HepG2 (cell line): ENCODE results near the gene SEC61G. TPM values are rescaled to one million over a fixed set of nuclear protein-coding genes. Genes with fewer than 3 reads are reported as not detected.

Experiments
- ATAC-seq: fragments of 200-7000 bp; cut with Tn5 transposase; 3 replicates; pipeline ENCODE4 v1.9.1; 2020; ENCODE audit warnings: mild to moderate bottlenecking, moderate library complexity
- BruUV-seq: library from RNA; stranded (reverse); fragments of 400-500 nt; replicated peaks from 2 replicates; lab custom pipeline; 2021; lab: Mats Ljungman, UMichigan
- CTCF ChIA-PET: fragments of 300-600 bp; formaldehyde crosslinking; extraction: SDS; loops from one replicate; lab custom pipeline; 2021; ENCODE audit warnings: low total read pairs, inconsistent platforms, low intra/inter-chr PET ratio; lab: Yijun Ruan, JAX
- POLR2A ChIA-PET: fragments of 350-600 bp; sonication (Branson Sonifier 250); formaldehyde crosslinking; loops from one replicate; lab custom pipeline; 2020; ENCODE audit warnings: antibody characterized with exemption, inconsistent platforms; lab: Yijun Ruan, JAX
- DNase-seq: peaks from one replicate; pipeline ENCODE4 v3.0.0-alpha.2; 2015; ENCODE audit warnings: low spot score
- FAIRE-seq: peaks from 3 replicates; lab custom pipeline; 2011; peaks lifted over from hg19 to GRCh38; lab: Jason Lieb, UNC
- H2AFZ ChIP-seq: one replicate; pipeline ENCODE4 v1.6.1; 2011; ENCODE audit warnings: low read length, inconsistent platforms
- H3K27ac ChIP-seq: fragments of 300-600 bp; 3 replicates; pipeline ENCODE4 v1.8.0; 2011; ENCODE audit warnings: mixed run types, mild to moderate bottlenecking, mixed read lengths, low read length, inconsistent platforms; ENCODE audit not compliant: insufficient read depth; ENCODE audit errors: extremely low read length
- H3K27me3 ChIP-seq, 2 experiments: fragments of 200-600 bp in 1 of 2; 2 replicates in 1 of 2; 3 replicates in 1 of 2; pipeline versions ENCODE4 v1.6.0 to v1.8.0; 2011; ENCODE audit warnings: low read length in 2 of 2, mild to moderate bottlenecking in 2 of 2, moderate library complexity in 2 of 2, inconsistent platforms in 1 of 2; ENCODE audit not compliant: insufficient read depth in 2 of 2, control insufficient read depth in 1 of 2
- H3K36me3 ChIP-seq, 2 experiments: fragments of 200-600 bp in 1 of 2; replicated peaks in 1 of 2; 2 replicates in 1 of 2; 3 replicates in 1 of 2; pipeline versions ENCODE4 v1.5.1 to v1.8.0; 2011; ENCODE audit warnings: low read length in 2 of 2, inconsistent platforms in 1 of 2; ENCODE audit not compliant: insufficient read depth in 2 of 2, control insufficient read depth in 1 of 2
- H3K4me1 ChIP-seq: 2 replicates; pipeline ENCODE4 v1.5.1; 2012; ENCODE audit warnings: low read length, inconsistent platforms; ENCODE audit not compliant: insufficient read depth
- H3K4me2 ChIP-seq: 2 replicates; pipeline ENCODE4 v1.6.0; 2011; ENCODE audit warnings: low read depth, low read length, inconsistent platforms
- H3K4me3 ChIP-seq, 3 experiments: fragments of 200-600 bp in 1 of 3; sonication (generic), shearing (Covaris generic) in 1 of 3; replicated peaks in 1 of 3; 2 replicates each; pipeline ENCODE4 v1.5.1; 2011 to 2016; ENCODE audit warnings: low read length in 3 of 3, inconsistent platforms in 2 of 3, low read depth in 2 of 3, mild to moderate bottlenecking in 2 of 3, control low read depth in 1 of 3, mixed read lengths in 1 of 3; ENCODE audit not compliant: insufficient read depth in 1 of 3
- H3K79me2 ChIP-seq: one replicate; pipeline ENCODE4 v1.6.1; 2011; ENCODE audit warnings: low read length, inconsistent platforms; ENCODE audit not compliant: insufficient read depth
- H3K9ac ChIP-seq: 2 replicates; pipeline ENCODE4 v1.6.0; 2011; ENCODE audit warnings: mild to moderate bottlenecking, low read depth, low read length, inconsistent platforms; ENCODE audit not compliant: insufficient read depth
- H3K9me3 ChIP-seq: 2 replicates; pipeline ENCODE4 v1.5.1; 2012; ENCODE audit warnings: mild to moderate bottlenecking, low read length
- H4K20me1 ChIP-seq: 2 replicates; pipeline ENCODE4 v1.6.0; 2011; ENCODE audit warnings: inconsistent platforms, mild to moderate bottlenecking, low read length, moderate library complexity; ENCODE audit not compliant: insufficient read depth
- GLMP ChIP-seq: sonication (generic); formaldehyde crosslinking; IDR thresholded peaks from 2 replicates; pipeline ENCODE4 v1.9.0; 2021; ENCODE audit warnings: missing genetic modification reagents, mild to moderate bottlenecking, borderline replicate concordance
- MYNN ChIP-seq: sonication (generic); formaldehyde crosslinking; IDR thresholded peaks from 2 replicates; pipeline ENCODE4 v1.4.0; 2020; ENCODE audit warnings: mild to moderate bottlenecking, low read depth, missing genetic modification reagents
- SMC3 ChIP-seq: IDR thresholded peaks from 2 replicates; pipeline ENCODE4 v1.6.1; 2011; ENCODE audit warnings: low read length, improper control_type of control experiment
- SRSF9 ChIP-seq: fragments of 200-400 bp; formaldehyde crosslinking; IDR thresholded peaks from 2 replicates; pipeline ENCODE4 v1.6.1; 2018; ENCODE audit warnings: borderline replicate concordance, mild to moderate bottlenecking, low read depth, low read length; ENCODE audit not compliant: insufficient read depth, poor library complexity, severe bottlenecking
- TBL1XR1 ChIP-seq: fragments of 150-350 bp; IDR thresholded peaks from 2 replicates; pipeline ENCODE4 v1.6.1; 2014; ENCODE audit warnings: borderline replicate concordance, low read length; ENCODE audit not compliant: partially characterized antibody
- ZBTB25 ChIP-seq: IDR thresholded peaks from 2 replicates; pipeline ENCODE4 v1.6.1; 2018; ENCODE audit warnings: missing genetic modification reagents
- ZBTB42 ChIP-seq: sonication (generic); formaldehyde crosslinking; IDR thresholded peaks from 2 replicates; pipeline ENCODE4 v1.5.0; 2020; ENCODE audit warnings: mild to moderate bottlenecking, missing genetic modification reagents
- ZNF382 ChIP-seq: sonication (generic); formaldehyde crosslinking; IDR thresholded peaks from 2 replicates; pipeline ENCODE4 v1.5.0; 2020; ENCODE audit warnings: missing genetic modification reagents, mild to moderate bottlenecking, borderline replicate concordance
- ZNF891 ChIP-seq: sonication (generic); formaldehyde crosslinking; IDR thresholded peaks from 2 replicates; pipeline ENCODE4 v1.5.0; 2020; ENCODE audit warnings: mild to moderate bottlenecking, missing genetic modification reagents
- WGBS: methylation state at CpG from one replicate; pipeline ENCODE4 v1.1.6; 2017; ENCODE audit warnings: low lambda C conversion rate; 5-methylcytosine and 5-hydroxymethylcytosine counted together
- in situ Hi-C: cut with HindIII; loops from 2 replicates; pipeline ENCODE4 v1.10.0; 2017; ENCODE audit warnings: low pct_unique_long_range_greater_than_20kb; ENCODE audit not compliant: extremely low pct_ligation_motif_present
- intact Hi-C: fragments of 100-400 bp; cut with micrococcal nuclease; formaldehyde crosslinking; loops from one replicate; pipeline ENCODE4 v1.10.0; 2022; ENCODE audit not compliant: unreplicated experiment
- polyA plus RNA-seq, 8 experiments: library from polyadenylated mRNA; depleted of rRNA in 3 of 8; stranded (reverse) in 7 of 8; unstranded in 1 of 8; fragments of >200 nt; fragmentation: Illumina TruSeq in 4 of 8; extraction: Trizol in 4 of 8; gene quantifications; 2 replicates each; pipeline versions ENCODE4 v1.2.1 to v1.2.3, GENCODE V29; 2011 to 2016; ENCODE audit warnings: low read depth in 4 of 8, missing spikeins in 1 of 8, mixed read lengths in 1 of 8; ENCODE audit not compliant: insufficient read depth in 1 of 8
- total RNA-seq, 5 experiments: library from RNA; depleted of rRNA; stranded (reverse); fragments of >200 nt; fragmentation: Illumina TruSeq; extraction: Trizol; gene quantifications; 2 replicates each; pipeline ENCODE4 v1.2.3, GENCODE V29; 2016; ENCODE audit warnings: low read depth in 1 of 5
- TF ChIP-seq, protein P1 (sequence below), 2 experiments: sonication (generic) in 1 of 2; formaldehyde crosslinking in 1 of 2; IDR thresholded peaks; 2 replicates each; pipeline versions ENCODE4 v1.5.1 to v1.6.1; 2011 to 2020; ENCODE audit warnings: borderline replicate concordance in 1 of 2, low read depth in 1 of 2, low read length in 1 of 2, mild to moderate bottlenecking in 1 of 2, missing genetic modification reagents in 1 of 2, moderate library complexity in 1 of 2
- TF ChIP-seq, protein P2 (sequence below): sonication (generic); formaldehyde crosslinking; IDR thresholded peaks from 2 replicates; pipeline ENCODE4 v1.5.1; 2020; ENCODE audit warnings: missing genetic modification reagents, mild to moderate bottlenecking, borderline replicate concordance
- TF ChIP-seq, protein P3 (sequence below): sonication (generic); formaldehyde crosslinking; IDR thresholded peaks from 2 replicates; pipeline ENCODE4 v1.9.0; 2021; ENCODE audit warnings: missing genetic modification reagents, borderline replicate concordance

Gene SEC61G
- total and polyA plus RNA-seq, 2 of the 13 experiments (the other 11 are each of a cell fraction or from before 2014, with no cell fraction given) = 126 to 328 TPM

DNA sequence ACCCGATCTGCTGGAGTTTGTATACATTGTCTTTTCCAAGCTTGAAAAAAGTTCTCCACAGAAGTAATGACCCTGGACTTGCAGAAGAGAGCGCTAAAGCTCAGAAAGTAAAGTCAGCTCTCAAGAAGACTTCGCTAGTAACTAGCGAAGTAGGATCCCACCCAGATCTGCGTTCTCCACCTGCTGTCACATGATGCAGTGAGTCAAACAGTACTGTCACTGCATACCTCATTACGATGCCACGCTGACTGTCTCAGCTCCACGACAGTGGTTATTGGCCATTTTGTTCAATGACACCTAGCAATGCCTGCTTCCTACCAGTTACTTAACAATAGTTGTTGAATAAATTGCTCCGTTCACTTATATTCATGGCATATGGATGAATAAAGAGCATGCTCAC is 29.7 kb upstream of the SEC61G start:
- Histone ChIP-seq H3K4me1 (no peaks in the 10 kb centered on the region), H3K36me3 (no peaks in the 10 kb centered on the region), H3K4me3 (no peak overlapping the region), H3K9me3 (no peaks in the 10 kb centered on the region), H2AFZ (no peak overlapping the region), H4K20me1 (no peaks in the 10 kb centered on the region), H3K4me2 (no peak overlapping the region), H3K9ac (no peak overlapping the region), H3K27ac (no peak overlapping the region), H3K27me3 (peaks cover 0 to 4% of the 10 kb centered on the region in 2 experiments; a peak in 1 of 5 replicates), H3K79me2 (no peaks in the 10 kb centered on the region)
- FAIRE-seq = peak; percentile 70
- ATAC-seq = peak; percentile 85
- no TSS peak for BruUV-seq
- WGBS = 26% methylated on average over 4 of the region's 9 CpGs
- in situ Hi-C loops = loop anchor here (5.0 kb wide), 1 partner anchor 54 kb away; no protein-coding TSS in a partner anchor
- intact Hi-C loops = loop anchor here (1.0 to 2.0 kb wide), 2 partner anchors 52 to 467 kb away; no protein-coding TSS in a partner anchor
- ChIA-PET CTCF (interaction anchor here (1.8 kb wide), 1 partner anchor 467 kb away, joined by 15 read pairs; no protein-coding TSS in a partner anchor), POLR2A (interaction anchor here (1.0 to 1.2 kb wide), 2 partner anchors 390 to 467 kb away, joined by 3 to 4 read pairs; no protein-coding TSS in a partner anchor)
- peak; percentile 53 for DNase-seq
- TF ChIP-seq, protein P1, sequence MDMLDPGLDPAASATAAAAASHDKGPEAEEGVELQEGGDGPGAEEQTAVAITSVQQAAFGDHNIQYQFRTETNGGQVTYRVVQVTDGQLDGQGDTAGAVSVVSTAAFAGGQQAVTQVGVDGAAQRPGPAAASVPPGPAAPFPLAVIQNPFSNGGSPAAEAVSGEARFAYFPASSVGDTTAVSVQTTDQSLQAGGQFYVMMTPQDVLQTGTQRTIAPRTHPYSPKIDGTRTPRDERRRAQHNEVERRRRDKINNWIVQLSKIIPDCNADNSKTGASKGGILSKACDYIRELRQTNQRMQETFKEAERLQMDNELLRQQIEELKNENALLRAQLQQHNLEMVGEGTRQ (IDR thresholded peaks at IDR 0.05; ENCODE audit: low read depth, low read length) = 0 out of 2 replicates have a peak, but pooled peaks have one; percentile 32
- TF ChIP-seq, protein P1 (CRISPR knock-in tag; IDR thresholded peaks at IDR 0.05; ENCODE audit: borderline replicate concordance) = no peak
- TF ChIP-seq TBL1XR1 (no peak), ZNF382 (no peak), ZBTB25 (CRISPR knock-in tag) (no peak), MYNN (CRISPR knock-in tag) (no peak), SRSF9 (no peak), SMC3 (peak; percentile 72), ZNF891 (no peak), ZBTB42 (CRISPR knock-in tag) (no peak), GLMP (CRISPR knock-in tag) (no peak)
- TF ChIP-seq, protein P2, sequence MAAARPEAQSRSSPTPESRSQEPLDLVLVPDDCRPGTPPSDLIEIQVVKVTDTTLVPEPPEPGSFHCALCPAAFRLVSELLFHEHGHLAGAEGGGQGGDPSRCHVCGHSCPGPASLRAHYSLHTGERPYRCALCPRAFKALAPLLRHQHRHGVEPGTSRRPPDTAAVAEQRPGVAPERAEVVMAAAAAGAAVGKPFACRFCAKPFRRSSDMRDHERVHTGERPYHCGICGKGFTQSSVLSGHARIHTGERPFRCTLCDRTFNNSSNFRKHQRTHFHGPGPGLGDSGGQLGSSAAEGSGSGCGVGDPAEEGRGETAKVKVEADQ (CRISPR knock-in tag) = no peak
- TF ChIP-seq, protein P3, sequence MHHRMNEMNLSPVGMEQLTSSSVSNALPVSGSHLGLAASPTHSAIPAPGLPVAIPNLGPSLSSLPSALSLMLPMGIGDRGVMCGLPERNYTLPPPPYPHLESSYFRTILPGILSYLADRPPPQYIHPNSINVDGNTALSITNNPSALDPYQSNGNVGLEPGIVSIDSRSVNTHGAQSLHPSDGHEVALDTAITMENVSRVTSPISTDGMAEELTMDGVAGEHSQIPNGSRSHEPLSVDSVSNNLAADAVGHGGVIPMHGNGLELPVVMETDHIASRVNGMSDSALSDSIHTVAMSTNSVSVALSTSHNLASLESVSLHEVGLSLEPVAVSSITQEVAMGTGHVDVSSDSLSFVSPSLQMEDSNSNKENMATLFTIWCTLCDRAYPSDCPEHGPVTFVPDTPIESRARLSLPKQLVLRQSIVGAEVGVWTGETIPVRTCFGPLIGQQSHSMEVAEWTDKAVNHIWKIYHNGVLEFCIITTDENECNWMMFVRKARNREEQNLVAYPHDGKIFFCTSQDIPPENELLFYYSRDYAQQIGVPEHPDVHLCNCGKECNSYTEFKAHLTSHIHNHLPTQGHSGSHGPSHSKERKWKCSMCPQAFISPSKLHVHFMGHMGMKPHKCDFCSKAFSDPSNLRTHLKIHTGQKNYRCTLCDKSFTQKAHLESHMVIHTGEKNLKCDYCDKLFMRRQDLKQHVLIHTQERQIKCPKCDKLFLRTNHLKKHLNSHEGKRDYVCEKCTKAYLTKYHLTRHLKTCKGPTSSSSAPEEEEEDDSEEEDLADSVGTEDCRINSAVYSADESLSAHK (CRISPR knock-in tag) = no peak
